GM18520 (cell line): Measurements from ENCODE around the gene MYO1G.

Experiments used
- ATAC-seq: cut with Tn5 transposase; IDR thresholded peaks from one replicate; pipeline ENCODE4 v1.9.1; 2021; ENCODE audit not compliant: unreplicated experiment

The MYO1G gene

GRCh38 chr7:44967571-44968446 lies 11.0 kb downstream of the MYO1G start:
- no peak for ATAC-seq

- ATAC-seq: no peak
These were observed 11.9 kb downstream of the MYO1G start for GRCh38 chr7:44966731-44967538.

GRCh38 chr7:44965937-44966730 lies 12.7 kb downstream of the MYO1G start:
- ATAC-seq: no peak

- no peak for ATAC-seq
These were observed 13.3 kb downstream of the MYO1G start for GRCh38 chr7:44965441-44965903.

- ATAC-seq: no peak
These were observed 13.9 kb downstream of the MYO1G start for GRCh38 chr7:44964831-44965440.

GRCh38 chr7:44964384-44964830 lies 14.4 kb downstream of the MYO1G start:
- no peak for ATAC-seq

- ATAC-seq: no peak
These were observed 15.2 kb downstream of the MYO1G start for GRCh38 chr7:44963364-44964290.

GRCh38 chr7:44962483-44963251 lies 16.1 kb downstream of the MYO1G start:
- ATAC-seq: no peak

GRCh38 chr7:44961844-44962482 lies 16.9 kb downstream of the MYO1G start:
- ATAC-seq: no peak

- no peak for ATAC-seq
These were observed 18.7 kb downstream of the MYO1G start for GRCh38 chr7:44960011-44960580.

- ATAC-seq: no peak
These were observed 19.3 kb downstream of the MYO1G start for GRCh38 chr7:44959433-44959951.

GRCh38 chr7:44958645-44959344 lies 20.0 kb downstream of the MYO1G start:
- no peak for ATAC-seq

- no peak for ATAC-seq
These were observed 22.6 kb downstream of the MYO1G start for GRCh38 chr7:44956157-44956766.

- no peak for ATAC-seq
These were observed 23.1 kb downstream of the MYO1G start for GRCh38 chr7:44955733-44956132.

GRCh38 chr7:44953156-44953555 lies 25.7 kb downstream of the MYO1G start:
- ATAC-seq: no peak

GRCh38 chr7:44949303-44949702 lies 29.5 kb downstream of the MYO1G start:
- ATAC-seq: no peak

GRCh38 chr7:44945479-44945878 lies 33.3 kb downstream of the MYO1G start:
- no peak for ATAC-seq
